Measurements from ENCODE around the gene GRIA1. TPM values are rescaled to one million over a fixed set of nuclear protein-coding genes. Genes with fewer than 3 reads are reported as not detected.
A peak's percentile ranks its signal among the peaks of the same experiment; 100 is the strongest.

GRIA1 gene
- total and polyA plus RNA-seq, 4 donors = 21.4 to 50.9 (median 48.6) TPM

DNA sequence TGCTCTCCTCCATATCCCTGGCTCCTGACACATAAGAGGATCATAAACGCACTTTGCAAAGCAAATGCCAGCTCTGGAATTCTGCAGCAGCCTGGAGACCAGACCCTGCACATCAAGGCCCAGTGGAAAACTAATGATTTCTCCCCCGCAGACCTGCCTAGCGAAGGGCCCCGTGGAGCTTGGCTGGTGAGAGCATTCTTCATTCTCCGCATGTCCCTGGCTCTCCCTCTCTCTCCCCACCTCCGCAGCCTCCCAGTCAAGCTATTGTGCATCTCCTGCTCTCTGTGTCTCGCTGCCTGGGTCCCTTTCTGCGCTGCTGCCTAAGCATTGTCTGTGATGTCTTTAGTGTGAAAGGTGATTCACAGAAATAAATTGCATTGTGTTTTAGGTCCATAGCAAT lies 46.7 kb downstream of the GRIA1 start:
- 27% methylated on average over 6 of the region's 8 CpGs for WGBS (ENCODE audit: insufficient coverage)

DNA sequence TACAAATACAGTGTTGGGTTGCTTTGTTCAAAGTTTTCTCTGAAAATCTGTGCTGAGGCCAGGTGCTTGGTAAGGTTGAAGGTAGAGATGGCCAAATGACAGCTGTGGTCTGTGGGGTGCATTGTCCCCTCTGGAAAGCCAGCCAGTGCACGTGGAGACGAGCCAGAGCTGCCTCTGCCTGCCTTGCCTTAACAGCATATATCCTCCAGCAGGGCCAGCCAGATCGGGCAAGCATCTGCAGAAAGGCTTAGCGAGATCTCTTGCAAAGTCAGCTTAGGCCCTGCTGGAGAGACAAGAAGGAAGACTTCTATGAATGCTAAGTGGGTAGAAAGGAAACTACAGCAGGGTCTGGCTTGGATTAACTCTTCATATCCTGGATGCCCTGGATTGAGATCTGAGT lies 49.5 kb downstream of the GRIA1 start:
- DNase-seq (ENCODE audit: low read depth in 4 of 6, low spot score in 6 of 6) = no peak
- Histone ChIP-seq H3K4me1 (ENCODE audit: control insufficient read depth, insufficient read depth, low read length) (peaks cover 3% of the 10 kb centered on the region), H3K27ac (ENCODE audit: low read depth, low read length) (no peak overlapping the region), H3K9me3 (ENCODE audit: control insufficient read depth, insufficient read depth, low read length) (no peaks in the 10 kb centered on the region), H3K27me3 (ENCODE audit: control insufficient read depth, insufficient read depth, low read length) (no peaks in the 10 kb centered on the region), H3K36me3 (ENCODE audit: control insufficient read depth, insufficient read depth, low read length) (no peaks in the 10 kb centered on the region), H3K4me3 (ENCODE audit: low read depth, low read length) (no peak overlapping the region)
- 42% methylated on average over 4 of the region's 4 CpGs for WGBS (ENCODE audit: insufficient coverage)

More for the DNA sequence above, 46.7 kb downstream of the GRIA1 start:
- Histone ChIP-seq H3K9me3 (ENCODE audit: control insufficient read depth, insufficient read depth, low read length) (no peaks in the 10 kb centered on the region), H3K4me3 (ENCODE audit: low read depth, low read length) (no peak overlapping the region), H3K36me3 (ENCODE audit: control insufficient read depth, insufficient read depth, low read length) (no peaks in the 10 kb centered on the region), H3K27me3 (ENCODE audit: control insufficient read depth, insufficient read depth, low read length) (no peaks in the 10 kb centered on the region), H3K27ac (ENCODE audit: low read depth, low read length) (no peak overlapping the region), H3K4me1 (ENCODE audit: control insufficient read depth, insufficient read depth, low read length) (peaks cover 3% of the 10 kb centered on the region)
- DNase-seq (ENCODE audit: low read depth in 4 of 6, low spot score in 6 of 6) = peak in 1 of 6 donors; percentile 39

DNA sequence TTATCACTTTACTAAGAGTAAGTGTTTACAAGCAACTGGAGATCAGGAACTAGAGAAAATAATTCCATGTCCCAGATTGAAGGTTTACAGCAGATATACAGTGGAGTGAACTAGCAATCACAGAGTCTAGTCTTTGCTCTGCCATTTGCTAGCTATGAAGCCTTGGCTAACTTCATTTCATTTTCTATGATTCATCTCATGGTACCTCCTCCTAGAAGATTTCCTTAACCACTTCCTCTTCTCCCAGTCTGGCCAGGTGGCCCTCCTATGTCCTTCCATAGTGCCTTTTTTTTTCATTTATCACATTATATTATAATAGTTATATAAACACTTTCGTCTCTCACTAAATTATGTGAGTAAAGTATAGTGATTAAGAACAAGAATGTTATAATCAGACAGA lies 52.1 kb downstream of the GRIA1 start:
- no peaks in the 10 kb centered on the region for H3K36me3 ChIP-seq (ENCODE audit: control insufficient read depth, insufficient read depth, low read length)
- no peaks in the 10 kb centered on the region for H3K9me3 ChIP-seq (ENCODE audit: control insufficient read depth, insufficient read depth, low read length)
- H3K27ac ChIP-seq (ENCODE audit: low read depth, low read length) = no peak overlapping the region
- DNase-seq (ENCODE audit: low read depth in 4 of 6, low spot score in 6 of 6) = no peak
- WGBS (ENCODE audit: insufficient coverage) = no CpG with 5 or more reads among the region's 1 CpG
- H3K4me3 ChIP-seq (ENCODE audit: low read depth, low read length) = no peak overlapping the region
- no peaks in the 10 kb centered on the region for H3K27me3 ChIP-seq (ENCODE audit: control insufficient read depth, insufficient read depth, low read length)
- no peaks in the 10 kb centered on the region for H3K4me1 ChIP-seq (ENCODE audit: control insufficient read depth, insufficient read depth, low read length)

DNA sequence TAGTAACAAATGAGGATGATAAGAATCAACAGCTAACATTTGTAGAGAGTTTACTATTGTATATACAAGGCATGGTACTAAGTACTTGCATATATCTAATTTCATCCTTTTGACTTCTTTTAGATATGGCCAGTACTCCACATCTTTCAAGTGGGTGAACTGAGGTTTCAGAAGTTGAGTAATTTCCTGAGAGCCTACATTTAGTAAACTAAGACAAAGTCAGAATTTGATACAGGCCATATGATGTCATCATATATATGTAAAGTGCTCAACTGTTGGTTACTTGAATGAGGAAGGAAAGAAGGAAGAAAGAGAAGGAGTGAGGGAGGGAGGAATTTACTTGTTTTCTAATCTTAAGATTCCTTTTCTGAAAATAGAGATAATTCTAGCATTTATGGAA lies 52.8 kb downstream of the GRIA1 start:
- Histone ChIP-seq H3K27ac (ENCODE audit: low read depth, low read length) (no peak overlapping the region), H3K4me1 (ENCODE audit: control insufficient read depth, insufficient read depth, low read length) (no peaks in the 10 kb centered on the region)

DNA sequence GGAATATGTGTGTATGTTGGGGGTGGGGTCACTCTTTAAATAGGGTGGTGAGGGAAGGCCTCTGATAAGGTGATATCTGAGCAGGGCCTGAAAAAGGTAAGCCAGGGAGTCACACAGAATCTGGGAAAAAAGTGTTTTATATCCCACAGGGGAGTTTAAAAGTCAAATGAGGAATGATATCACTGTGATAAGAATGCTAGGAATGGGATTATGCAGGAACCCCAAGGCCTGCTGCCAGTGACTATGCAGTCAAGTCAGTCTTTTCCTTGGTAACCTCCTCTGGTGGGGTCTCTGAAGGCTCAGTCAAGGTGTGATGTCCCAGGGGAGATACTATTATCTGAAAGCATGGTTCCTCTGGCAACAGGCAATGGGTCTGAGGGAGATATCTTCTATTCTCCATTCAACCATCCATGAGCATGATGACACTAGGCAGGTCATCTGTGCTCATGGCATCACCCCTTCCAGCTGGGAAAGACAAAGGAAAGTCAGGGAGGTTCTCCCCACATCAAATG lies 53.5 kb downstream of the GRIA1 start:
- no peaks in the 10 kb centered on the region for H3K4me1 ChIP-seq (ENCODE audit: control insufficient read depth, insufficient read depth, low read length)
- H3K36me3 ChIP-seq (ENCODE audit: control insufficient read depth, insufficient read depth, low read length) = no peaks in the 10 kb centered on the region
- H3K9me3 ChIP-seq (ENCODE audit: control insufficient read depth, insufficient read depth, low read length) = no peaks in the 10 kb centered on the region
- no peak overlapping the region for H3K27ac ChIP-seq (ENCODE audit: low read depth, low read length)
- DNase-seq (ENCODE audit: low read depth in 4 of 6, low spot score in 6 of 6) = no peak
- H3K4me3 ChIP-seq (ENCODE audit: low read depth, low read length) = no peak overlapping the region
- no peaks in the 10 kb centered on the region for H3K27me3 ChIP-seq (ENCODE audit: control insufficient read depth, insufficient read depth, low read length)

More for the DNA sequence above, 52.8 kb downstream of the GRIA1 start:
- no peak overlapping the region for H3K4me3 ChIP-seq (ENCODE audit: low read depth, low read length)
- no peaks in the 10 kb centered on the region for H3K27me3 ChIP-seq (ENCODE audit: control insufficient read depth, insufficient read depth, low read length)
- DNase-seq (ENCODE audit: low read depth in 4 of 6, low spot score in 6 of 6) = no peak
- H3K9me3 ChIP-seq (ENCODE audit: control insufficient read depth, insufficient read depth, low read length) = no peaks in the 10 kb centered on the region
- H3K36me3 ChIP-seq (ENCODE audit: control insufficient read depth, insufficient read depth, low read length) = no peaks in the 10 kb centered on the region

DNA sequence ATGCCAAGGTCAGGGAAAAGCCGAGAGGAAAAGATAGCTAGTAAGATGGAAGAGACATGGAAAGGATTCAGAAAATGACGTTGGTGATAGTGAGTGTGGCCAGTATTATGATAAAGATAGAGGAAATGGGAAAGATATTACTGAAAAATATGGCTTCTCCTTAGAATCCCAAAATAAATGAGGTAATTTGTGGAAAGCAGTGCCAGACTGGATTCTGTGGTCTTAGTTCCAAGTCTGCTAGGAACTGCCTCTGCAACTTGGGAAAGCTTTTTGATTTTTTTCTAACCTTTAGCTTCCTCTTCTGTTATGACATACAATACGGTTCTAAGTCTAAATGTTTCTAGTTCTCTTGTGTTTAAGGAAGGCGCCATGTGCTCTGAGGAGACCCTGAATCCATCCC lies 54.2 kb downstream of the GRIA1 start:
- Histone ChIP-seq H3K27me3 (ENCODE audit: control insufficient read depth, insufficient read depth, low read length) (no peaks in the 10 kb centered on the region), H3K9me3 (ENCODE audit: control insufficient read depth, insufficient read depth, low read length) (no peaks in the 10 kb centered on the region), H3K27ac (ENCODE audit: low read depth, low read length) (no peak overlapping the region), H3K4me3 (ENCODE audit: low read depth, low read length) (no peak overlapping the region), H3K36me3 (ENCODE audit: control insufficient read depth, insufficient read depth, low read length) (no peaks in the 10 kb centered on the region), H3K4me1 (ENCODE audit: control insufficient read depth, insufficient read depth, low read length) (no peaks in the 10 kb centered on the region)
- 85% methylated on average over 2 of the region's 4 CpGs for WGBS (ENCODE audit: insufficient coverage)
- DNase-seq (ENCODE audit: low read depth in 4 of 6, low spot score in 6 of 6) = no peak

DNA sequence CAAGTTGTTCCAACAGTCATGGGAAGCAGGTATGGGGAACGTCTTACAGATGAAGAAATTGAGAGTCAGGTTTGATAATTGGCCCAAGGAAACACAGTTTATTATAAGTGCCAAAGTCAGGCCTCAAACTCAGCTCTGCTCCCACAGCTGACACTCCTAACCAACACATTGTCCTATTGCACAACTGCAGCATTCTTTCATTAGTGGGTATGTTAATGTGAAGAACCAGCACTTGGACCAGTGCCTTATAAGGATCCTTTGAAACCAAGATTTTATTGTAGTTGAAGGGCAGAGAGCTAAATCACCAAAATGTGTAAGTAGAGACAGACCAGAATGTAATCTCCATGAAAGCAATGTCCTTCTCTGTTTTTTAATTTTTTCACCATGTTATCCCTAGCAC lies 56.1 kb downstream of the GRIA1 start:
- no peak overlapping the region for H3K4me3 ChIP-seq (ENCODE audit: low read depth, low read length)
- DNase-seq (ENCODE audit: low read depth in 4 of 6, low spot score in 6 of 6) = no peak
- H3K27me3 ChIP-seq (ENCODE audit: control insufficient read depth, insufficient read depth, low read length) = no peaks in the 10 kb centered on the region
- H3K9me3 ChIP-seq (ENCODE audit: control insufficient read depth, insufficient read depth, low read length) = no peaks in the 10 kb centered on the region
- no peaks in the 10 kb centered on the region for H3K36me3 ChIP-seq (ENCODE audit: control insufficient read depth, insufficient read depth, low read length)
- no peaks in the 10 kb centered on the region for H3K4me1 ChIP-seq (ENCODE audit: control insufficient read depth, insufficient read depth, low read length)
- no CpG with 5 or more reads among the region's 1 CpG for WGBS (ENCODE audit: insufficient coverage)
- no peak overlapping the region for H3K27ac ChIP-seq (ENCODE audit: low read depth, low read length)

DNA sequence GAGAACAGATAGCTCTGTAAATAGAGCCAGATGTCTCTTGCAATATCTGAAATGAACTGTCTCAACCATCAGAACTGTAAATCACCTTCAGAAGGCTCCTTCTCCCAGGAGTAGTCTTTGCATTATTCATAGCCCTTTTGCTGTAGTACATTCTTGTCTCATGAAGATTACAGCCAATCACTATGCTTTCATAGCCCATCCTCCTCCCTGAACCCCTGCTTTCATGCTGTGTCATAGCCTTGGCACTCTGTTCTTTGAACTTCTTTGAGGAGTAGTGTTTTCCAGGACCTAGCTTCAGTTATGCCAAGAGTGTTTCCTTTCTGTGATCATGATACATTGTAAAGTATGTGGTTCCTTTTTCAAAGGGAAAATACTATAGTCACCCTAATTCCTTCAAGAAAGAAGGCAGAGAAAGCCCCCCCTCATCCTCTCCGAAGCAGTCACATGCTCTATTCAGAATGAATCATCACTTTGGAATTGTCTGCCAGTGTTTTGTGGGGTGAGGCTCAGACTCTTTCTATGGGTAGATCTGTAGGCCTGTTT lies 61.1 kb downstream of the GRIA1 start:
- H3K27ac ChIP-seq (ENCODE audit: low read depth, low read length) = no peak overlapping the region
- no peak overlapping the region for H3K4me3 ChIP-seq (ENCODE audit: low read depth, low read length)
- no peaks in the 10 kb centered on the region for H3K36me3 ChIP-seq (ENCODE audit: control insufficient read depth, insufficient read depth, low read length)
- no CpG with 5 or more reads among the region's 1 CpG for WGBS (ENCODE audit: insufficient coverage)
- peak in 2 of 6 donors; percentile 11 to 55 for DNase-seq (ENCODE audit: low read depth in 4 of 6, low spot score in 6 of 6)
- H3K9me3 ChIP-seq (ENCODE audit: control insufficient read depth, insufficient read depth, low read length) = no peaks in the 10 kb centered on the region
- H3K4me1 ChIP-seq (ENCODE audit: control insufficient read depth, insufficient read depth, low read length) = no peaks in the 10 kb centered on the region
- no peaks in the 10 kb centered on the region for H3K27me3 ChIP-seq (ENCODE audit: control insufficient read depth, insufficient read depth, low read length)

DNA sequence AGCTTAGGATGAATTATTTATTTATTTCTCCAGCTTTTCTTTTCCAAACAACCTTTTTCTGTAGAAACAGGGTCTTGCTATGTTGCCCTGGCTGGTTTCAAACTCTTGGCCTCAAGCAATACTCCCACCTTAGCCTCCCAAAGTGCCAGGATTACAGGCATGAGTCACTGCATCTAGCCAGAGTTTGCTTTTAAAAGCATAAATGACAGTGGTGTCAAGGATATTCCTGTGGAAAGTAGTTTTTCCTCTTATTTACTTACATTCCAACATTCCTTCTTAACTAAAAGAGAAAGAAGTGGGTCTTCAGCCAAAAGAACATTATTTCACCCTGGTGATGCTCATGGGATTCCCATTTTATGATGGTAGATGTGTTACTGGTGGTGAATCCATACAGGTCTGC lies 62.4 kb downstream of the GRIA1 start:
- Histone ChIP-seq H3K9me3 (ENCODE audit: control insufficient read depth, insufficient read depth, low read length) (no peaks in the 10 kb centered on the region), H3K27me3 (ENCODE audit: control insufficient read depth, insufficient read depth, low read length) (no peaks in the 10 kb centered on the region), H3K36me3 (ENCODE audit: control insufficient read depth, insufficient read depth, low read length) (no peaks in the 10 kb centered on the region), H3K4me1 (ENCODE audit: control insufficient read depth, insufficient read depth, low read length) (no peaks in the 10 kb centered on the region), H3K27ac (ENCODE audit: low read depth, low read length) (no peak overlapping the region), H3K4me3 (ENCODE audit: low read depth, low read length) (no peak overlapping the region)
- DNase-seq (ENCODE audit: low read depth in 4 of 6, low spot score in 6 of 6) = no peak

DNA sequence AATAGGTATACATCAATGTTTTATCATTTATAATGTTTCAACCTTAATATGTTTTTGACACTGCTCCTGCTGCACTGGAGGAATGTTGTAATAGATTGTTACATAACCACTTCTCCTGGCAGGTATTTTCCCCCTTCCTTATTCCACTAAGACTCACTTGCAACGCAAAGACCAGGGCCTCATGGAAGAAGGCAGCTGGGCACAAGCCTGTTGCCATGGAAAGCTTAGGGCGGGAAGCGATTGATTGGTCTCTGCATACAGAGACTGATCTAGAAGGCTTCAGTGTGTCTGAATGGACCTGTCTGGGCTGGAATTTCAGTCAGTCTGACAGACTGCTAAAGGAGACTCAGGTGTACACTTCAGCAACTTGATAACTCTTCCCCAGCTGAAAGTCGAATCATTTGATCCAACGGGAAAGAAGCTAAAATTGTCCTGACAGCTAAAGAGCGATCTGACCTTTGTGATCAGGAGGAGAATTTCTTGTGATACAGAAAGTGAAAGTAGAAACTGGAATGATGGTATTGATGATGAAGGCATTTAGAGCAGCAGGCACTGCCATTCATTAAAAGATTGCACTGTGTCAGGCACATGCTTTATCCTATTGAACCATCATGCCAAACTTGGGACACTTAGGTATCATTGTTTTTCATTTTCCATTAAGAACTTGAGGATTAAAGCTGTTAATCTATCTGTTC lies 65.1 kb downstream of the GRIA1 start:
- peak in 1 of 6 donors; percentile 8 for DNase-seq (ENCODE audit: low read depth in 4 of 6, low spot score in 6 of 6)
- H3K4me3 ChIP-seq (ENCODE audit: low read depth, low read length) = no peak overlapping the region
- no peak overlapping the region for H3K27ac ChIP-seq (ENCODE audit: low read depth, low read length)
- no peaks in the 10 kb centered on the region for H3K27me3 ChIP-seq (ENCODE audit: control insufficient read depth, insufficient read depth, low read length)
- no peaks in the 10 kb centered on the region for H3K4me1 ChIP-seq (ENCODE audit: control insufficient read depth, insufficient read depth, low read length)
- 79% methylated on average over 3 of the region's 6 CpGs for WGBS (ENCODE audit: insufficient coverage)
- no peaks in the 10 kb centered on the region for H3K9me3 ChIP-seq (ENCODE audit: control insufficient read depth, insufficient read depth, low read length)
- no peaks in the 10 kb centered on the region for H3K36me3 ChIP-seq (ENCODE audit: control insufficient read depth, insufficient read depth, low read length)

Data from spinal cord (tissue), 10 donors.